Psoas muscle (tissue), 8 donors: Measurements from ENCODE around the gene DBF4B. TPM values are rescaled to one million over a fixed set of nuclear protein-coding genes. Genes with fewer than 3 reads are reported as not detected.
A peak's percentile ranks its signal among the peaks of the same experiment; 100 is the strongest.
"Not testable (repeated sequence)": the region's sequence is repeated elsewhere in the genome, so short reads cannot be mapped to it uniquely, and the experiment has no call there.

Source experiments
- ATAC-seq, 4 donors: fragments of 200-7000 bp; cut with Tn5 transposase; one replicate each; pipeline ENCODE4 v1.9.1; 2020; ENCODE audit warnings: moderate library complexity in 3 of 4, mild to moderate bottlenecking in 2 of 4
- DNase-seq, 2 donors: peaks; one replicate each; pipeline ENCODE4 v3.0.0-alpha.2; 2020
- H3K27ac ChIP-seq: fragments of 200-600 bp; one replicate; pipeline ENCODE4 v1.8.0; 2022
- H3K27me3 ChIP-seq, 3 donors: fragments of 200-600 bp in 1 of 3; one replicate each; pipeline versions ENCODE4 v1.6.1 to v1.8.0; 2013 to 2022; ENCODE audit warnings: low read length in 2 of 3, mild to moderate bottlenecking in 2 of 3, moderate library complexity in 1 of 3; ENCODE audit not compliant: insufficient read depth in 3 of 3
- H3K36me3 ChIP-seq, 2 donors: fragments of 200-600 bp in 1 of 2; one replicate each; pipeline versions ENCODE4 v1.6.1 to v1.8.0; 2013 to 2022; ENCODE audit warnings: low read depth in 1 of 2, mild to moderate bottlenecking in 1 of 2, moderate library complexity in 1 of 2; ENCODE audit not compliant: insufficient read depth in 1 of 2
- H3K4me1 ChIP-seq: fragments of 200-600 bp; one replicate; pipeline ENCODE4 v1.8.0; 2022
- H3K4me3 ChIP-seq: fragments of 200-600 bp; one replicate; pipeline ENCODE4 v1.8.0; 2022; ENCODE audit warnings: mild to moderate bottlenecking
- H3K9me3 ChIP-seq: fragments of 200-600 bp; one replicate; pipeline ENCODE4 v1.8.0; 2022
- CTCF ChIP-seq: fragments of 200-600 bp; IDR thresholded peaks from one replicate; pipeline ENCODE4 v1.8.0; 2022; ENCODE audit warnings: antibody characterized with exemption
- WGBS, 3 donors: extraction: QIAGEN DNeasy Blood & Tissue Kit; methylation state at CpG; one replicate each; pipeline versions ENCODE4 v1.1.6 to v1.1.7; 2013; 5-methylcytosine and 5-hydroxymethylcytosine counted together
- intact Hi-C, 2 donors: fragments of 100-400 bp; cut with DNase I; formaldehyde crosslinking; loops; one replicate each; pipeline versions ENCODE4 v1.11.0 to v1.14.2; 2022
- polyA plus RNA-seq, 3 donors: library from polyadenylated mRNA; stranded (reverse); fragments of 200-250 nt; gene quantifications; one replicate each; pipeline ENCODE4 v1.2.3, GENCODE V29; 2013
- total RNA-seq, 4 donors: library from RNA; stranded (reverse); fragmentation: NEBNext Ultra II Directional in 2 of 4; extraction: Animal tissue kit (Norgen Biotek cat#: 25700) in 2 of 4; gene quantifications; one replicate each; pipeline versions ENCODE4 v1.2.1 to v1.2.4, GENCODE V29; 2021 to 2023
- donor health status: healthy with polysubstance abuse.
- donor health status: DM: no; HTN: no; CAD: no; lungs with moderate emphysema.
- donor health status: Bipolar disorder and iron deficiency.
- donor health status: healthy.
- donor health status: DM: yes; HTN: yes; CAD: no.
- donor health status: DM: no; HTN: no; CAD: no.
- donor health status: DM: no; HTN: no; CAD: no.
- donor health status: DM: yes; HTN: yes; CAD: no.

DBF4B gene
- total and polyA plus RNA-seq, 7 donors: 0.79 to 5.0 (median 3.2) TPM

DNA sequence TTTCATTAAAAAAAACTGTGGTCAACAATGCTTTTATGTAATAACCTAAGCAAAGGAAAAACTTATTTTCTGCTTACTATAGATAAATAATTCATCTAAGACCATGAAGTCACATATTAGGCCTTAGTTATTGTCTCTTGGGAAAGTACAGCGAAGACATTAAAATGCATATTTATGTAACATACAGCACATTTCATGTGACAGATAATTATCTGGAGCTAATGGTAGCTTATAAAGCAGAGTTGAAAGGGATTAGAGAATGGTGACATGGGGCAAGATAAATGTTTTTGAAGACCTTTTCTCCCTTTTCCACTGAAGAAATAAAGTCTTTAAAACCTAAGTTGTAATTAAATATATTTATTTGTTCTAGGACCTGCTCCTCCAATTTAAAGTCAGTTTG, 42.5 kb upstream of the DBF4B start:
- no peak for ATAC-seq

GRCh38 chr17:44672479-44673093, 35.9 kb upstream of the DBF4B start:
- H3K4me1 ChIP-seq: no peaks in the 10 kb centered on the region
- intact Hi-C loops: no loop called here
- H3K4me3 ChIP-seq: no peak overlapping the region
- H3K36me3 ChIP-seq: peaks cover under 1 to 14% of the 10 kb centered on the region in 2 donors
- no peaks in the 10 kb centered on the region for H3K27me3 ChIP-seq
- DNase-seq: no peak
- TF ChIP-seq CTCF: peak; percentile 40
- no peak overlapping the region for H3K27ac ChIP-seq
- no peak for ATAC-seq
- no peaks in the 10 kb centered on the region for H3K9me3 ChIP-seq

More for the DNA sequence above, 42.5 kb upstream of the DBF4B start:
- H3K4me1 ChIP-seq: no peaks in the 10 kb centered on the region
- H3K27me3 ChIP-seq: no peaks in the 10 kb centered on the region
- no peaks in the 10 kb centered on the region for H3K9me3 ChIP-seq
- no peak for TF ChIP-seq CTCF
- no peaks in the 10 kb centered on the region for H3K36me3 ChIP-seq
- no peak overlapping the region for H3K4me3 ChIP-seq
- H3K27ac ChIP-seq: no peak overlapping the region
- 89 to 94% (median 89%) methylated on average over 1 of the region's 1 CpG for WGBS, 3 donors
- intact Hi-C loops: no loop called here
- DNase-seq: no peak

GRCh38 chr17:44673893-44674292, 34.6 kb upstream of the DBF4B start:
- Histone ChIP-seq H3K27ac (no peak overlapping the region), H3K4me1 (no peaks in the 10 kb centered on the region), H3K27me3 (no peaks in the 10 kb centered on the region), H3K4me3 (no peak overlapping the region), H3K9me3 (no peaks in the 10 kb centered on the region), H3K36me3 (peaks cover 2 to 27% of the 10 kb centered on the region in 2 donors)
- no peak for TF ChIP-seq CTCF
- intact Hi-C loops: no loop called here
- DNase-seq: no peak
- no peak for ATAC-seq
- WGBS, 3 donors: 74 to 87% (median 84%) methylated on average over 2 of the region's 2 CpGs

DNA sequence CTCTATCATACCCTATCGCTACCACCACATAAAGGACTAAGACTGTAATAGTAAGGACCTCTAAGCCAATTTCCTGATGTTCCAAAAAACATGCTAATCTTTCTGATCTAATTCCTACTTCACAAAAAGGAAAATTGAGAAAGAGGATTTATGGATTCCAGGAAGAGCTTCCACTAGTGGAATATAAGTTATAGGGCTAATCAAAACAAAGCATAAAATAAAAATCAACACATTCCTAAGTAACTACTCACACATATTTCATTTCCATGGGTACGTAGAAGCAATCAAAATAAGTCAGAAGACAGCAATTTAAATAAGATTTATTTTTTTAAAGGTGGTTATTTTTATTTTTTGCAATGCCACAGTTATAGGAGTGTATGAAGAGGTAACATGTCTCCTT, 31.3 kb upstream of the DBF4B start:
- 66 to 94% (median 70%) methylated on average over 2 of the region's 2 CpGs for WGBS, 3 donors

GRCh38 chr17:44683303-44683702, 25.2 kb upstream of the DBF4B start:
- DNase-seq, H3K4me3 ChIP-seq, H3K27ac ChIP-seq, H3K9me3 ChIP-seq, intact Hi-C loops, H3K27me3 ChIP-seq, ATAC-seq: not testable (repeated sequence)
- H3K4me1 ChIP-seq: peaks cover 16% of the 10 kb centered on the region
- H3K36me3 ChIP-seq: peaks cover 9 to 77% of the 10 kb centered on the region in 2 donors
- WGBS, 3 donors: 86 to 93% (median 90%) methylated on average over 4 of the region's 4 CpGs

More for the DNA sequence above, 31.3 kb upstream of the DBF4B start:
- ATAC-seq (no peak), DNase-seq (no peak)
- Histone ChIP-seq H3K4me1 (no peaks in the 10 kb centered on the region), H3K4me3 (no peak overlapping the region), H3K27me3 (no peaks in the 10 kb centered on the region), H3K27ac (no peak overlapping the region), H3K36me3 (peaks cover 6 to 59% of the 10 kb centered on the region in 2 donors), H3K9me3 (no peaks in the 10 kb centered on the region)
- TF ChIP-seq CTCF: no peak
- intact Hi-C loops: no loop called here
